HUES48 (cell line): ENCODE measurements around the gene FLVCR2.

Experiments
- H3K27ac ChIP-seq: one replicate; pipeline ENCODE4 v1.7.0; 2013; ENCODE audit warnings: low read depth, low read length, inconsistent platforms
- H3K27me3 ChIP-seq: 2 replicates; pipeline ENCODE4 v1.6.1; 2013; ENCODE audit warnings: mild to moderate bottlenecking, low read length; ENCODE audit not compliant: control insufficient read depth, insufficient read depth
- H3K36me3 ChIP-seq: 2 replicates; pipeline ENCODE4 v1.6.1; 2013; ENCODE audit warnings: low read length; ENCODE audit not compliant: control insufficient read depth, insufficient read depth
- H3K4me1 ChIP-seq: 2 replicates; pipeline ENCODE4 v1.6.1; 2013; ENCODE audit warnings: mild to moderate bottlenecking, low read length; ENCODE audit not compliant: control insufficient read depth, insufficient read depth
- H3K4me3 ChIP-seq: 2 replicates; pipeline ENCODE4 v1.5.1; 2013; ENCODE audit warnings: mild to moderate bottlenecking, low read depth, low read length
- H3K9ac ChIP-seq: 2 replicates; pipeline ENCODE4 v1.6.1; 2013; ENCODE audit warnings: mild to moderate bottlenecking, low read depth, low read length, moderate library complexity
- H3K9me3 ChIP-seq: 2 replicates; pipeline ENCODE4 v1.6.1; 2013; ENCODE audit warnings: low read length; ENCODE audit not compliant: control insufficient read depth, insufficient read depth

FLVCR2 gene

GRCh38 chr14:75568791-75569190, 9.6 kb upstream of the FLVCR2 start:
- no peak overlapping the region for H3K27ac ChIP-seq
- H3K9me3 ChIP-seq: no peaks in the 10 kb centered on the region
- H3K4me1 ChIP-seq: no peaks in the 10 kb centered on the region
- no peak overlapping the region for H3K4me3 ChIP-seq
- H3K36me3 ChIP-seq: no peaks in the 10 kb centered on the region
- no peaks in the 10 kb centered on the region for H3K27me3 ChIP-seq
- no peak overlapping the region for H3K9ac ChIP-seq

GRCh38 chr14:75570797-75571196, 7.6 kb upstream of the FLVCR2 start:
- H3K9ac ChIP-seq: no peak overlapping the region
- no peaks in the 10 kb centered on the region for H3K9me3 ChIP-seq
- H3K27ac ChIP-seq: no peak overlapping the region
- no peaks in the 10 kb centered on the region for H3K4me1 ChIP-seq
- no peaks in the 10 kb centered on the region for H3K36me3 ChIP-seq
- H3K27me3 ChIP-seq: no peaks in the 10 kb centered on the region
- no peak overlapping the region for H3K4me3 ChIP-seq

DNA sequence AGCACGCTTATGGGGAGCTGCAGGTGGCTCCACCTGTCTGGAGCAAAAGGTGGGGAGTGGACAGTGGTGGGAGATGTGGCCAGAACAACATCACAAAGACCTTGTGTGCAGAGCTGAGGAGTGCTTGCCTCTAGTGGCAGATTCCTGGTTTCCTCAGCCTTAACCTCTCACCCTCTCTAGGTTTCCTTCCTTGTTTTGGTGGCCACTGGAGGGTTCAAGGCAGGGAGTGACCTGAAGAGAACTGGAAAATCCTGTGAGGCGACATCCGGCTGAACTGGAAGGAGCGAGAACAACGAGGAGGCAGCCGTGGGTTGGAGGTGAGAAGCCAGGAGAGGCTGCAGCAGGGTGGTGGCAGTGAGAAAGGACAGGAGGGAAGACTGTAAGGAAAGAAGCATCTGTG, 6.3 kb upstream of the FLVCR2 start:
- no peak overlapping the region for H3K9ac ChIP-seq
- no peaks in the 10 kb centered on the region for H3K4me1 ChIP-seq
- no peak overlapping the region for H3K4me3 ChIP-seq
- H3K27me3 ChIP-seq: no peaks in the 10 kb centered on the region
- no peaks in the 10 kb centered on the region for H3K9me3 ChIP-seq
- no peak overlapping the region for H3K27ac ChIP-seq
- no peaks in the 10 kb centered on the region for H3K36me3 ChIP-seq

DNA sequence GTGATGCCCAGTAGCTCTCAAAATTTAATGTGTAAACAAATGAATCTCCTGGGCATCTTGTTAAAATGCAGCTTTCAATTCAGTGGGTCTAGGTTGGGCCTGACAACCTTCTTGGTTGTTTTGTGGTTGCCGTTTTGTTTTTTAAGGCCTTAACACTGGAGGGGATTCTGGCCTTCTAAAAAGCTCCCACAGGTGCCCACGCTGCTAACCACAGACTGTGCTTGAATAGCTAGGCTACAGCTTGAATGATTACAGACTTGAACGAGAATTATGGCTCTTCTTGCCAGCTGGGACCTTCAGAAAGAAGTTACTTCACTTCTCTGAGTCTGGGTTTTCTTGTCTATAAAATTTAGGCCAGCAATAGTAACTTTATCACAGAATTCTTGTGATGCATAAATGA, 1.3 kb upstream of the FLVCR2 start:
- Histone ChIP-seq H3K4me1 (peaks cover 11% of the 10 kb centered on the region), H3K4me3 (no peak overlapping the region), H3K27ac (no peak overlapping the region), H3K36me3 (no peaks in the 10 kb centered on the region), H3K9ac (no peak overlapping the region), H3K9me3 (no peaks in the 10 kb centered on the region), H3K27me3 (peaks cover 14% of the 10 kb centered on the region)

DNA sequence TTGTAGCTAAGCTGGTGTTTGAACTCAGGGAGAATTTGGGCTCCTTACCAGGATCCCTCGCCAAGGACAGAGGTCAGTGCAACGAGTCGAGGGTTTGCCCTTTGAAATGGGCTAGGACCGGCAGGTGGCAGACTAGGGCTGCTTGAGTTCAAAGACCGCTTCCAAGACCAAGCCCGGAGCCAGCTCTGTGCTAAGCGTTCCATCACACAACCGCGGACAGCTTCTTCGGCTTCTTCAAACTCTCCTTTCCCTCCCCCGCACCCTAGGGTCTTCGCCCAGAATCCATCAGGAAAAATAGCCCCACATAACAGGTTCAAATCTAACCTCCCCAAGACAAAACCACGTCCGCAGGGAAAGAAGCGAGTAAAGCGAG, 705 bp upstream of the FLVCR2 start:
- Histone ChIP-seq H3K27ac (no peak overlapping the region), H3K9me3 (no peaks in the 10 kb centered on the region), H3K9ac (peak overlapping the region; percentile 42; the same call in 1 of the 2 replicates)

DNA sequence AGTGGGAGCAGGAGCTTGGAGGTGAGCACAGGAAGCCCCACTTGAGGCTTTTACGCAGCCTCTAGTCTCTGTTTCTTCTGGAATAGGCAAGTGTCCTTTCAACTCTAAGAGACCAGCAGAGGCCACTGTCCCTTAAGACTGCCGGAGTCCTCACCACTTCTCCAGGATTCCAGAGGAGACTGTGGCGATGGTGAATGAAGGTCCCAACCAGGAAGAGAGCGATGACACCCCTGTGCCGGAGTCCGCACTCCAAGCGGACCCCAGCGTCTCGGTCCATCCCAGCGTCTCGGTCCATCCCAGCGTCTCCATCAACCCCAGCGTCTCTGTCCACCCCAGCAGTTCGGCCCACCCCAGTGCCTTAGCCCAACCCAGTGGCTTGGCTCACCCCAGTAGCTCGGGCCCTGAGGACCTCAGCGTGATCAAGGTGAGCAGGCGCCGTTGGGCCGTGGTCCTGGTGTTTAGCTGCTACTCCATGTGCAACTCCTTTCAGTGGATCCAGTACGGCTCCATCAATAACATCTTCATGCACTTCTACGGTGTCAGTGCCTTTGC, 442 bp downstream of the FLVCR2 start:
- Histone ChIP-seq H3K27me3 (peaks cover 14% of the 10 kb centered on the region), H3K9me3 (no peaks in the 10 kb centered on the region), H3K36me3 (no peaks in the 10 kb centered on the region), H3K4me1 (peaks cover 11% of the 10 kb centered on the region), H3K27ac (no peak overlapping the region), H3K9ac (no peak overlapping the region), H3K4me3 (peak overlapping the region; percentile 77)

More for the DNA sequence above, 705 bp upstream of the FLVCR2 start:
- no peaks in the 10 kb centered on the region for H3K36me3 ChIP-seq
- peaks cover 14% of the 10 kb centered on the region for H3K27me3 ChIP-seq
- peak overlapping the region; percentile 77 for H3K4me3 ChIP-seq
- H3K4me1 ChIP-seq: peaks cover 11% of the 10 kb centered on the region

DNA sequence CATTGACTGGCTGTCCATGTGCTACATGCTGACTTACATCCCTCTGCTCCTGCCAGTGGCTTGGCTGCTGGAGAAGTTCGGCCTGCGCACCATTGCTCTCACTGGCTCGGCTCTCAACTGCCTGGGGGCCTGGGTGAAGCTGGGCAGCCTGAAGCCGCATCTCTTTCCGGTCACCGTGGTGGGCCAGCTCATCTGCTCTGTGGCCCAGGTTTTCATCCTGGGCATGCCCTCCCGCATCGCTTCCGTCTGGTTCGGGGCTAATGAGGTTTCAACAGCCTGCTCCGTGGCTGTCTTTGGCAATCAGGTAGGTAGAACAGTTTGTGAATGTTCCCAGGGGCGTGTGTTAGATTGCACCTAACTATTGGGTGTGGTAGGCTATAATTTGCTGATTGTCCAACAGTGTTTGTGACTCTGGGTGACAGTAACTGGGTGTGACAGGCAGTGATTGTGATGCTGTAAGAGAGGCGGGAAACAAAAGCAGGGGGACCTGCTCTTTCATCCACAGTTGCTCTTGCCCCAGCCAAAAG, 981 bp downstream of the FLVCR2 start:
- no peaks in the 10 kb centered on the region for H3K36me3 ChIP-seq
- peaks cover 14% of the 10 kb centered on the region for H3K27me3 ChIP-seq
- peaks cover 11% of the 10 kb centered on the region for H3K4me1 ChIP-seq
- peak overlapping the region; percentile 77; the same call in 1 of the 2 replicates for H3K4me3 ChIP-seq
- H3K9ac ChIP-seq: no peak overlapping the region
- no peaks in the 10 kb centered on the region for H3K9me3 ChIP-seq
- no peak overlapping the region for H3K27ac ChIP-seq

GRCh38 chr14:75579882-75580281, 1.5 kb downstream of the FLVCR2 start:
- Histone ChIP-seq H3K36me3 (no peaks in the 10 kb centered on the region), H3K4me3 (peak overlapping the region; percentile 77; the same call in 1 of the 2 replicates), H3K9ac (no peak overlapping the region), H3K27ac (no peak overlapping the region), H3K9me3 (no peaks in the 10 kb centered on the region), H3K4me1 (peaks cover 11% of the 10 kb centered on the region), H3K27me3 (peaks cover 14% of the 10 kb centered on the region)

GRCh38 chr14:75587388-75587787, 9.0 kb downstream of the FLVCR2 start:
- H3K4me1 ChIP-seq: peaks cover 8% of the 10 kb centered on the region; the same call in 1 of the 2 replicates

GRCh38 chr14:75589931-75590330, 11.5 kb downstream of the FLVCR2 start:
- Histone ChIP-seq H3K4me1 (peaks cover 8% of the 10 kb centered on the region; the same call in 1 of the 2 replicates), H3K4me3 (no peak overlapping the region), H3K27ac (no peak overlapping the region), H3K9ac (no peak overlapping the region), H3K36me3 (no peaks in the 10 kb centered on the region), H3K27me3 (no peaks in the 10 kb centered on the region), H3K9me3 (peaks cover 3% of the 10 kb centered on the region; the same call in 1 of the 2 replicates)

More at GRCh38 chr14:75587388-75587787, 9.0 kb downstream of the FLVCR2 start:
- peaks cover 3% of the 10 kb centered on the region; the same call in 1 of the 2 replicates for H3K9me3 ChIP-seq
- no peak overlapping the region for H3K27ac ChIP-seq
- H3K9ac ChIP-seq: no peak overlapping the region
- no peaks in the 10 kb centered on the region for H3K27me3 ChIP-seq
- no peaks in the 10 kb centered on the region for H3K36me3 ChIP-seq
- H3K4me3 ChIP-seq: no peak overlapping the region

- peaks cover 8% of the 10 kb centered on the region; the same call in 1 of the 2 replicates for H3K4me1 ChIP-seq
- H3K36me3 ChIP-seq: no peaks in the 10 kb centered on the region
- H3K9ac ChIP-seq: no peak overlapping the region
- no peaks in the 10 kb centered on the region for H3K27me3 ChIP-seq
- no peak overlapping the region for H3K4me3 ChIP-seq
- peaks cover 3% of the 10 kb centered on the region; the same call in 1 of the 2 replicates for H3K9me3 ChIP-seq
- no peak overlapping the region for H3K27ac ChIP-seq
Measured at GRCh38 chr14:75591331-75591946, 13.0 kb downstream of the FLVCR2 start.
